NB4 (cell line): ENCODE results near the gene POLR3B.

ENCODE experiments used
- DNase-seq: peaks from one replicate; pipeline ENCODE4 v3.0.0; 2010; ENCODE audit warnings: low read depth
- H3K4me3 ChIP-seq: one replicate; pipeline ENCODE4 v1.5.1; 2011; ENCODE audit warnings: mild to moderate bottlenecking, low read depth, low read length, moderate library complexity
- MYC ChIP-seq: IDR thresholded peaks from 2 replicates; pipeline ENCODE4 v1.6.1; 2011; ENCODE audit warnings: low read depth, low read length
- POLR2A ChIP-seq: IDR thresholded peaks from 2 replicates; pipeline ENCODE4 v1.6.1; 2011; ENCODE audit warnings: mild to moderate bottlenecking; ENCODE audit not compliant: insufficient read length; ENCODE audit errors: extremely low read depth
- TF ChIP-seq, protein P1 (sequence below): IDR thresholded peaks from one replicate; pipeline ENCODE4 v1.5.1; 2012; ENCODE audit warnings: low read depth, low read length
- TF ChIP-seq, protein P2 (sequence below): IDR thresholded peaks from 2 replicates; pipeline ENCODE4 v1.6.1; 2011; ENCODE audit warnings: low read depth, low read length

Gene POLR3B

DNA sequence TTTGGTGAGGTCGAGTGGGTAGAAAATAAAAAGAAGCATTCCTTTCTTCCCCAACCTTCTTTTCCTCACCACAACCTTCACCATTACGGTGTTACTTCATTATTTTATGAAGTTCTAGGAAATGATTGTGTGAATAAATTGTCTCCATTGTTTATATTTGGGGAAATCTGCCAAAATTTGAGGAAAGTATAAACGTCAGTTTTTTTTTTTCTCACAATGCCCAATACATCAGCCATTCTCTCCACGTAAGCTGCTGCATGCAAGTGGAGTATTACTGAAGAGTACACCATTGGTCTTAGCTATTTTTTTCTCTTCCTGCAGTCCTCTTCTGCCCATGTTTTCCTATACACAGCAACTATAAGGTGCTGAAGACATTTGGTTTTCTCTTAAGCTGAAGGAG is 9.1 kb upstream of the POLR3B start:
- no peak overlapping the region for H3K4me3 ChIP-seq
- TF ChIP-seq, protein P1, sequence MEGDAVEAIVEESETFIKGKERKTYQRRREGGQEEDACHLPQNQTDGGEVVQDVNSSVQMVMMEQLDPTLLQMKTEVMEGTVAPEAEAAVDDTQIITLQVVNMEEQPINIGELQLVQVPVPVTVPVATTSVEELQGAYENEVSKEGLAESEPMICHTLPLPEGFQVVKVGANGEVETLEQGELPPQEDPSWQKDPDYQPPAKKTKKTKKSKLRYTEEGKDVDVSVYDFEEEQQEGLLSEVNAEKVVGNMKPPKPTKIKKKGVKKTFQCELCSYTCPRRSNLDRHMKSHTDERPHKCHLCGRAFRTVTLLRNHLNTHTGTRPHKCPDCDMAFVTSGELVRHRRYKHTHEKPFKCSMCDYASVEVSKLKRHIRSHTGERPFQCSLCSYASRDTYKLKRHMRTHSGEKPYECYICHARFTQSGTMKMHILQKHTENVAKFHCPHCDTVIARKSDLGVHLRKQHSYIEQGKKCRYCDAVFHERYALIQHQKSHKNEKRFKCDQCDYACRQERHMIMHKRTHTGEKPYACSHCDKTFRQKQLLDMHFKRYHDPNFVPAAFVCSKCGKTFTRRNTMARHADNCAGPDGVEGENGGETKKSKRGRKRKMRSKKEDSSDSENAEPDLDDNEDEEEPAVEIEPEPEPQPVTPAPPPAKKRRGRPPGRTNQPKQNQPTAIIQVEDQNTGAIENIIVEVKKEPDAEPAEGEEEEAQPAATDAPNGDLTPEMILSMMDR: no peak
- TF ChIP-seq POLR2A (no peak), MYC (no peak)
- TF ChIP-seq, protein P2, sequence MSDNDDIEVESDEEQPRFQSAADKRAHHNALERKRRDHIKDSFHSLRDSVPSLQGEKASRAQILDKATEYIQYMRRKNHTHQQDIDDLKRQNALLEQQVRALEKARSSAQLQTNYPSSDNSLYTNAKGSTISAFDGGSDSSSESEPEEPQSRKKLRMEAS: no peak
- DNase-seq: no peak

DNA sequence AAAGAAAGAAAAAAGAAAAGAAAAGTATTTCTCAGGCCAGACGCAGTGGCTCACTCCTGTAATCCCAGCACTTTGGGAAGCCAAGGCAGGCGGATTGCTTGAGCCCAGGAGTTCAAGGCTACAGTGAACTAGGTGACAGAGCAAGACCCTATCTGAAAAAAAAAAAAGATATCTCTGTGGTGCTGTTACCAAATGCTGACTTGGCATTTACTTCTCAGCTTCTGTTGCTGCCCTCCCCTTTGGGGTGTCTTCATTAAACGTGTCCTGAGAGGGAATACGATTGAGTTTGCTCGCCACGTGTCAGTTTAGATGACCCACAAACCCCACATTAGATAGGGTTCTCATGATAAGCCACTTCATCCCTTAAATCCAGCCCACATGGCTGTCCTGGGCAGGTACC is 4.4 kb upstream of the POLR3B start:
- H3K4me3 ChIP-seq: no peak overlapping the region
- TF ChIP-seq, protein P2: no peak
- TF ChIP-seq, protein P1: no peak
- no peak for TF ChIP-seq MYC
- no peak for TF ChIP-seq POLR2A
- no peak for DNase-seq

DNA sequence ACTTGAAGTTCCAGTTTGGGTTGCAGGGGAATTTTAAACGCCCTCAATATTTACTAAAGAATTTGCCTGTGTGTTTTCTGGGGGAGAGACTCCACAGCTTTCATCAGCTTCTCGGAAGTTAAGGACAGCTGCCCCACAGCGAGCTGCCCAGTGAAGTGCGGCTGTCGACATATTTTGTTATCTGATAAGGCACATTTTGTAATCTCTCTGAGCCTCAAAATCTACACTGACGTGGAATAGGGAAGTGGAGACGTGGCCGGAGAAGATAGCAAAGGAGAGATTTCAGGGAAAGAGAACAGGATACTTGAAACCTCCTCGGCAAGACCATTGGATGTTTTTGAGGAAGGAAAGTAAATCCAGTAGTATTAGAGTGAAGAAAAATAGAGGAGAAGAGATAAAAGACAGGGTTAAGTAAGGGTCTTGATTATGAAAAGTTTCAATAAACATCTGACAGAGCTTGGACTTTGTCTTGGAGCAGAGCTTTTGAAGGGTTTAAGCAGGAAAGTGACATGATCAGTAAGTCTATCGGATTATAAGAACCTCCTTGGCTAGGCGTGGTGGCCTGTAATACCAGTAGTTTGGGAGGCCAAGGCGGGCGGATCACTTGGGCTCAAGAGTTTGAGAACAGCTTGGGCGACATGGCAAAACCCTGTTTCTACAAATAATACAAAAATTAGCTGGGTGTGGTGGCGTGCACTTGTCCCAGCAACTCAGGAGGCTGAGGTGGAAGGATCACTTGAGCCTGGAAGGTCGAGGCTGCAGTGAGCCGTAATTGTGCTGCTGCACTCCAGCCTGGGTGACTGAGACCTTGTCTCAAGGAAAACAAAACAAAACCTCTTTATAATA is 1.1 kb downstream of the POLR3B start:
- TF ChIP-seq POLR2A (no peak), MYC (no peak)
- TF ChIP-seq, protein P2: no peak
- TF ChIP-seq, protein P1: no peak
- DNase-seq: peak; percentile 89
- H3K4me3 ChIP-seq: peak overlapping the region; percentile 76

DNA sequence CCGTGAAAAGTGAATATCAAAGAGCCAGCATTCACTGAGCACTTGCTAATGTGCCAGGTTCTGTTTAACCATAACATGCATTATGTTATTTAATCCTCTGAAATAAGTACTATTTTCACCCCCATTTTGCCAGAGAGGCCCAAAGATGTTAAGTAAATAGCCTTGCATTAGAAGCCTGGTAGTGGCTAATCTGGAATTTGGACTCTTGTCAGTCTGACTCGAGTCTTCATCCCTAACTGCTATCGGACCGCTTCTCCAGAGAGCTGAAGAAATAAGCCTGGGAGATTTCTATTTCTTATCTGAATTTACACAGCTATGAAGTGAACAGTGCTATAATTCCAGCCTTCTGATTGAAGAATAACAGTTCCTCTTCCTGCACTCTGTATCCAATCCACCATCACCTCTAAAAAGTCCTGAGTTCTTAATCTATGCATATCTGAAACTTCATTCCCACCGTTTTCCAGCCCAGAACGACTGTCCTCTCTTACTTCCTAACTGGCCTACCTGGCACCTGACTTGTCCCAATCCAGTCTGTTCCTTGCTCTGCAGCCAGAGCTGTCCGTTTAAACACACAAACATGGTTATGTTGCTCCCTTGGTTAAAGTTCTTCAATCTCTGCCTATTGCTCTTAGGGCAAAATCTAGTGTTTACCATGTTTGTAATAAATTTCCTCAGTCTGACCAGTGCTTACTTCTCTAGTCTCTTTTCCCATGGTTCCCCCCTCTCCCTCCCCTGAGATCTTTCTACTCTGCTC is 2.3 kb downstream of the POLR3B start:
- no peak overlapping the region for H3K4me3 ChIP-seq
- no peak for TF ChIP-seq MYC
- TF ChIP-seq, protein P1: no peak
- TF ChIP-seq, protein P2: no peak
- TF ChIP-seq POLR2A: no peak
- no peak for DNase-seq

DNA sequence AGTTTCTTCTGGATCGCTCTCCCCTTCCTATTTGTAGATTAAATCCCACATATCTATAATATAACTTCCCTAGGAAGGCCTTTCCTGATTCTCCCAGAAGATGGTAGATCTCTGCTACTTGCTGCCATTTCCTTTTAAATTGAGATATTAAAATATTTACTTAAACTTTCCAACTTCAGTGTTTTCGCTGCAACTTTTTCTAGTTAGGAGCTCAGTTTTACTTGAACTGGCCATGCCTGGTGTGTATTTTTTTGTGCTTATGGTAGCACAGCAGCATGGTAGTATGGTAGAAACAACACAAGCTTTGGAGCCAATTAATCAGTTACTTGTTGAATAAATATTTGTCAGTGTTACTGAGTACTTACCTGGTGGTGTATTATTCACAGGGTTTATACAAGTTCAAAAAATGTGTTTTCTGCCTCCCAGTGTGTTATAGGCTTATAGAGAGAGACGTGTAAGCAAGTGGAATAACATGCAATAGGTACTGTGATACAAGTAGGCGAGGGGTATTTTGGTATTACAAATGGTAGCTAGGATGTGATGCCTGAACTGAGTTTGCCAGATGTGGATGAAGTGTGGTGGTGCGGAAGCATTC is 2.9 kb downstream of the POLR3B start:
- DNase-seq: no peak
- TF ChIP-seq, protein P1: no peak
- TF ChIP-seq POLR2A: no peak
- no peak for TF ChIP-seq MYC
- TF ChIP-seq, protein P2: no peak
- H3K4me3 ChIP-seq: no peak overlapping the region
